Measurements from ENCODE around the gene MOBP.

DNA sequence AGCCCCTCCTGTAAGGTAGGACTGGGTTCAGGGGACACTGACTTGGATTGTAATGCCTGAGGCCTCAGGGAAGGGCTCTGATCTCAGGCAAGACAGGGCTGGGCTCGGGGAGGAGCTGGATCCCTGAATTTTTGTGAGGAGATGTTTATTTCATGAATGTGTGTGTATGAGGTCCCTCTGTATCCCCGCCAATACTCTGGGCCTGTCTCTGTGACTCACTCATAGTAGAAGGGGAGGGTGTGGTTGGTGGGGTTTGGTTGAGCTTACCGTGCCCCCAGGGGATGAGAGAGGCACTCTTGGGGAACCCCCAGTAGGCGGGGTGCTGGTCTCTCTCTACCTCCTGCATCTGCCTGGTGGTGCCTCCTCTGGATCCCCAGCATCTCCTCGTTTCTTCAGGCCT, 32.9 kb upstream of the MOBP start:
- TF ChIP-seq, protein P1, sequence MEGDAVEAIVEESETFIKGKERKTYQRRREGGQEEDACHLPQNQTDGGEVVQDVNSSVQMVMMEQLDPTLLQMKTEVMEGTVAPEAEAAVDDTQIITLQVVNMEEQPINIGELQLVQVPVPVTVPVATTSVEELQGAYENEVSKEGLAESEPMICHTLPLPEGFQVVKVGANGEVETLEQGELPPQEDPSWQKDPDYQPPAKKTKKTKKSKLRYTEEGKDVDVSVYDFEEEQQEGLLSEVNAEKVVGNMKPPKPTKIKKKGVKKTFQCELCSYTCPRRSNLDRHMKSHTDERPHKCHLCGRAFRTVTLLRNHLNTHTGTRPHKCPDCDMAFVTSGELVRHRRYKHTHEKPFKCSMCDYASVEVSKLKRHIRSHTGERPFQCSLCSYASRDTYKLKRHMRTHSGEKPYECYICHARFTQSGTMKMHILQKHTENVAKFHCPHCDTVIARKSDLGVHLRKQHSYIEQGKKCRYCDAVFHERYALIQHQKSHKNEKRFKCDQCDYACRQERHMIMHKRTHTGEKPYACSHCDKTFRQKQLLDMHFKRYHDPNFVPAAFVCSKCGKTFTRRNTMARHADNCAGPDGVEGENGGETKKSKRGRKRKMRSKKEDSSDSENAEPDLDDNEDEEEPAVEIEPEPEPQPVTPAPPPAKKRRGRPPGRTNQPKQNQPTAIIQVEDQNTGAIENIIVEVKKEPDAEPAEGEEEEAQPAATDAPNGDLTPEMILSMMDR (conservative IDR thresholded peaks at IDR 0.05; ENCODE audit: low read depth in 2 of 2), result no peak
- TF ChIP-seq NANOG (IDR thresholded peaks at IDR 0.05; ENCODE audit: borderline replicate concordance) (no peak), POLR2AphosphoS5 (IDR thresholded peaks at IDR 0.05; ENCODE audit: low read depth) (no peak), EZH2phosphoT487 (IDR thresholded peaks at IDR 0.05; ENCODE audit: unreplicated experiment) (no peak), EZH2 (IDR thresholded peaks at IDR 0.05; ENCODE audit: low read depth, unreplicated experiment) (no peak), CREB1 (CRISPR knock-in tag; IDR thresholded peaks at IDR 0.05; ENCODE audit: low read depth) (no peak)
- TF ChIP-seq, protein P2, sequence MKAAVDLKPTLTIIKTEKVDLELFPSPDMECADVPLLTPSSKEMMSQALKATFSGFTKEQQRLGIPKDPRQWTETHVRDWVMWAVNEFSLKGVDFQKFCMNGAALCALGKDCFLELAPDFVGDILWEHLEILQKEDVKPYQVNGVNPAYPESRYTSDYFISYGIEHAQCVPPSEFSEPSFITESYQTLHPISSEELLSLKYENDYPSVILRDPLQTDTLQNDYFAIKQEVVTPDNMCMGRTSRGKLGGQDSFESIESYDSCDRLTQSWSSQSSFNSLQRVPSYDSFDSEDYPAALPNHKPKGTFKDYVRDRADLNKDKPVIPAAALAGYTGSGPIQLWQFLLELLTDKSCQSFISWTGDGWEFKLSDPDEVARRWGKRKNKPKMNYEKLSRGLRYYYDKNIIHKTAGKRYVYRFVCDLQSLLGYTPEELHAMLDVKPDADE (IDR thresholded peaks at IDR 0.05), result no peak
